ENCODE data around the gene C9orf50.
A peak's percentile ranks its signal among the peaks of the same experiment; 100 is the strongest.

The C9orf50 gene

GRCh38 chr9:129569502-129570449 is 51.1 kb downstream of the C9orf50 start (continued):
- TF ChIP-seq ZBTB20 (tag by site-specific recombination; IDR thresholded peaks at IDR 0.05) (no peak), ZNF473 (tag by site-specific recombination; IDR thresholded peaks at IDR 0.05) (no peak), HOXD13 (CRISPR knock-in tag; IDR thresholded peaks at IDR 0.05; ENCODE audit: borderline replicate concordance) (no peak), ZBTB48 (tag by site-specific recombination; IDR thresholded peaks at IDR 0.05) (peak; percentile 50; the same call in 1 of the 2 replicates), PRDM4 (tag by site-specific recombination; IDR thresholded peaks at IDR 0.05) (no peak), HOXC10 (CRISPR knock-in tag; IDR thresholded peaks at IDR 0.05) (no peak), ZNF585B (tag by site-specific recombination; IDR thresholded peaks at IDR 0.05) (no peak), ZNF2 (tag by site-specific recombination; IDR thresholded peaks at IDR 0.05) (no peak), ZNF335 (tag by site-specific recombination; conservative IDR thresholded peaks at IDR 0.05) (peak; percentile 73), ZNF18 (tag by site-specific recombination; IDR thresholded peaks at IDR 0.05) (no peak), ZNF341 (tag by site-specific recombination; IDR thresholded peaks at IDR 0.05; ENCODE audit: low read depth) (no peak), ZNF623 (tag by site-specific recombination; IDR thresholded peaks at IDR 0.05) (no peak), PRDM6 (tag by site-specific recombination; IDR thresholded peaks at IDR 0.05) (no peak), REST (tag by site-specific recombination; IDR thresholded peaks at IDR 0.05) (no peak), ZNF394 (tag by site-specific recombination; IDR thresholded peaks at IDR 0.05; ENCODE audit: borderline replicate concordance) (no peak), ZNF37A (tag by site-specific recombination; IDR thresholded peaks at IDR 0.05) (no peak), BCL11B (tag by site-specific recombination; IDR thresholded peaks at IDR 0.05; ENCODE audit: low read depth) (no peak), ELK4 (IDR thresholded peaks at IDR 0.05; ENCODE audit: borderline replicate concordance, low read depth, low read length) (no peak), EGR2 (tag by site-specific recombination; IDR thresholded peaks at IDR 0.05; ENCODE audit: low read depth) (no peak; the same call in 1 of the 2 replicates), ZBTB10 (tag by site-specific recombination; IDR thresholded peaks at IDR 0.05) (no peak), ATF2 (tag by site-specific recombination; IDR thresholded peaks at IDR 0.05; ENCODE audit: low read depth) (no peak), ZNF530 (tag by site-specific recombination; IDR thresholded peaks at IDR 0.05; ENCODE audit: low read depth) (no peak)
